Measurements from ENCODE around the gene OTOP2. TPM values are rescaled to one million over a fixed set of nuclear protein-coding genes. Genes with fewer than 3 reads are reported as not detected.
A peak's percentile ranks its signal among the peaks of the same experiment; 100 is the strongest.
"Not testable (repeated sequence)": the region's sequence is repeated elsewhere in the genome, so short reads cannot be mapped to it uniquely, and the experiment has no call there.

The OTOP2 gene
- total RNA-seq, 1 experiment from 2014 or later, result not detected

DNA sequence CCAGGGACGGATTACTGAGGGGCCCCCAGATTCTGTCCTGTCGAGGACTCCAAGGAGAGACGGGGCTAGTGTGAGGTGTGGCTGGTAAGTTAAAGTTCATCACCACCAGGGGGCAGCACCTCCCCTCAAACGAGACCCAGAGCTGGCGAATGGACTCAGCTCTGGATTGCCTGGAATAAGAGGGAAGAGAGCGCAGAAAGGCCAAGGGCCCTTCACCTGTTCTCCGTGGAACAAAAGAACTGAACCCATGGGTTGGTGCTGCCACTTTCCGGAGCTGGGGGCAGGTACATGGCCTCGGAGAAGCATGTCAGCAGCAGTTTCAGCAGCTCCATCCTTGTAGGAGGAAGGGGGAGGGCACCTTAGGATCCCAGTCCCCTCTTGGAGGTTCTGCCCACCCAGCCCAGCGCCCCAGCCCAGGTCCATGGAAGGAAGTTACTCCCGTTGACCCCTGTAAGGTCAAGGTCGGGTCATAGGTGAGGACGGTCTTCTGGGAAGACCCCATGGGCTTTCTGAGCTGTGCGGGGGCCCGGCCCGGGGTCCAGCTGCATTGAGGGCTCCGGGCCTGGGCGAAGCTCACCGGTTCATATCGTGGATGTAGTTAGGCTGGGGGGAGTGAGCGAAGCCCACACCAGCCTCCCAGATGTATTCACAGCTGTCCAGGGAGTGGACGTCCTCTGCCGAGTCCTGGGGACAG is 37.7 kb downstream of the OTOP2 start:
- peak; percentile 95 for DNase-seq
- Histone ChIP-seq H3K4me3 (ENCODE audit: insufficient read depth, low read depth, low read length) (no peak overlapping the region), H3K27me3 (ENCODE audit: control insufficient read depth, insufficient read depth, low read length) (peaks cover 15% of the 10 kb centered on the region), H3K36me3 (replicated peaks; ENCODE audit: control insufficient read depth, insufficient read depth, low read length) (no peaks in the 10 kb centered on the region)

DNA sequence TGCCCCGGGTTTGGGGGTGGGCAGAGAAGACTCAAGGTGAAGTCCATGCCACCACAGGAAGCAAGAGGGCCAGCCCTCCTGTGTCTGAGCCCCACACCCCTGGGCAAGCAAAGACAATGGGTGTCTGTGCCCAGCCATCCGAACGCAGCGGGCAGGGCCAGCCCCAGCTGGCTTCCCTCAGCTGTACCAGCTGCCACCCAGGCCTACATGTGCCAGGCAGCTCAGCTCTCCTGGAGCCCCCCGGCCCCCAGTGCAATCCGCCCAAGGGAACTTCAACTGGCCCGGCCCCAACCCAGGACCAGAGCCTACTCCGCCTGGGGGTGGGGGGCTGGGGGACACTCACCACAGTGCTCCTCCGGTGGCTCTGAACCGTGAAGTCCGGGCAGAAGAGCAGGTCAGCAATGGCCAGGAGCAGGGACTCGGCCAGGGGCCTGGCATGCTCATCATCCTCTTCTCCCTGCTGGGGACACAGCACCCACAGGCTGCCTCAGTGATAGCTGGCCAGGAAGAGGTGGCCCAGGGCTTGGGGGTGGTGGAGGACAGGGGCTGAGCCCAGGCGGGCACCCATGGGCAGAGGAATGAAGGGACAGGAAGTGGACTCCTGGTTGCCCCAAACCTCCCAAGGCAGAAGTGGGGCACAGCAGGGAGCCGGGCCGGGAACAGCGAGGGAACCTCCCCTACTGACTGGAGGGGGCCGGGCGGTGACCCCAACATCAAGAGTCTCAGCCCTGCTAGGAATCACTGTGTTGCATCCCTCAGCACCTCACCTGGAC is 38.7 kb downstream of the OTOP2 start:
- no peak overlapping the region for H3K4me3 ChIP-seq (ENCODE audit: insufficient read depth, low read depth, low read length)
- peaks cover 15% of the 10 kb centered on the region for H3K27me3 ChIP-seq (ENCODE audit: control insufficient read depth, insufficient read depth, low read length)
- H3K36me3 ChIP-seq (replicated peaks; ENCODE audit: control insufficient read depth, insufficient read depth, low read length), result no peaks in the 10 kb centered on the region
- no peak for DNase-seq

DNA sequence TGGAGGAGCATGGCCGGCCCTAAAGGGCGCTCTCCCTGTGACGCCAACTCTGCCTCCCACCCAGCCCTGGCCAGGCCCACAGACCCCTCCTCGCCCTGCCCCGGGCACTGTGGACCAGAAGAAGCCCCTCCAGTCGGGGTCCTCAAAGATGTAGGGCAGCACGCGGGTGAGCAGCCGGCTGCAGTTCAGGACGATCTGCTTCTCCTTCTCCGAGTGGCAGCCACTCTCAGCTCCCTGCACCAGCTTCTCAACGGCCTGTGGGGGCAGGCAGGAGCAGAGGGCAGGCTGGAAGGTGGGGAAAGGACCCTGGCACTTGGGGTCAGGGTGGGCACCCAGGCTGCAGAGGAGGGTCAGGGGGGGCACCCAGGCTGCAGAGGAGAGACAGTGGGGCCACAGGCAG is 39.6 kb downstream of the OTOP2 start:
- peak; percentile 81 for DNase-seq
- peaks cover 12% of the 10 kb centered on the region for H3K27me3 ChIP-seq (ENCODE audit: control insufficient read depth, insufficient read depth, low read length)
- H3K4me3 ChIP-seq (ENCODE audit: insufficient read depth, low read depth, low read length), result no peak overlapping the region
- no peaks in the 10 kb centered on the region for H3K36me3 ChIP-seq (replicated peaks; ENCODE audit: control insufficient read depth, insufficient read depth, low read length)

DNA sequence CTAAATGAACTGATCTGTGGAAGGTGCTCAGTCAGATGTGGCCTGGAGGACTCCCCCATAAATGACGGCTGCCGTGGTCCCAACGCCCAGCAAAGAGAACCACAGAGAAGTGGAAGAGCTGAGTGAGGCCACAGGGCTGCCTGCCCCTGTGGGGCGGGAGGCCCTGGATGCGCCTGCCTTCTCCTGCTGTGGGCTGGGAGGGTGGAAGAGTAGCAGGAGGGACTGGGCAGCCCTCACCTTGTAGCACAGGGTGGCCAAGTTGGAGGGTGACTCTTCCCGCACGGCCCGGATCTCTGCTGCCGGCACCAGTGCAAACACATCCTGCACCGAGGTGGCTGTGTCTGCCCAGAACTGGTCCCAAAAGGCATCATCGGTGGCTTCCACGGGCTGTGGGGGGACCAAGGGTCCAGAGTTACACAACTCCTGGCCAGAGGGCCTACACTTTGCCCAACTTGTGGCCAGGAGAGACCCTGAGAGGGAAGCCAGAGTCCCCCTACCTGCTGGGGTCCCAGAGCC is 40.2 kb downstream of the OTOP2 start:
- Histone ChIP-seq H3K4me3 (ENCODE audit: insufficient read depth, low read depth, low read length) (no peak overlapping the region), H3K27me3 (ENCODE audit: control insufficient read depth, insufficient read depth, low read length) (peaks cover 10% of the 10 kb centered on the region), H3K36me3 (replicated peaks; ENCODE audit: control insufficient read depth, insufficient read depth, low read length) (no peaks in the 10 kb centered on the region)
- DNase-seq, result no peak

DNA sequence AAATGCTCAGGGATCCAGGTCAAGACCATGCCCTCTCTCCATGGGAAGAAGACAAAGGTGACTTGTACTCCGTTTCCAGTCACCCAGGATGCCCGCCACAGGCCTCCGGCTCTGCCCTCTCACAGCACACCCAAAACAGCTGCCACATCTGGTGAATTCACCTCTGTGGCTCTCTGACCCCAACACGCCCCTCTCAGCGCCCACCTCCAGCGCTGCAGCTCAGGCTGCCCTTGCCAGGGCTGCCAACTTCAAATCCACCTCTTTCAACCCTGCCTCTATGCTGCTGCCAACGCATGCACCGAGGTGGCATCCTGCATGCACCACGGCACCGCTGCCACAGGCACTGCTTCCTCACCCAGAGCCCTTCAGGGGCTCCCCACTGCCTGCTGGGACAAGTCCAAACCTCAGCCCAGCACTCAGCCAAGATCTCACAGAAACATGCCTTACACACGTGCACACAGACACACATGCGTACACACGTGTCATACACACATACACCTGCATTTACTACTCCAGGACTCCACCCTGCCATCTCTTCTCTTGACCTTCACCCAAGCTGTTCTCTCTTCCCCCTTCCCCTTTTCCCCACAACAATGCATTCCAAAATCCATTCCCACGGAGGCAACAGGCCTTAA is 41.0 kb downstream of the OTOP2 start:
- no peaks in the 10 kb centered on the region for H3K36me3 ChIP-seq (replicated peaks; ENCODE audit: control insufficient read depth, insufficient read depth, low read length)
- DNase-seq, result peak; percentile 33
- peaks cover 5% of the 10 kb centered on the region for H3K27me3 ChIP-seq (ENCODE audit: control insufficient read depth, insufficient read depth, low read length)
- H3K4me3 ChIP-seq (ENCODE audit: insufficient read depth, low read depth, low read length), result no peak overlapping the region

DNA sequence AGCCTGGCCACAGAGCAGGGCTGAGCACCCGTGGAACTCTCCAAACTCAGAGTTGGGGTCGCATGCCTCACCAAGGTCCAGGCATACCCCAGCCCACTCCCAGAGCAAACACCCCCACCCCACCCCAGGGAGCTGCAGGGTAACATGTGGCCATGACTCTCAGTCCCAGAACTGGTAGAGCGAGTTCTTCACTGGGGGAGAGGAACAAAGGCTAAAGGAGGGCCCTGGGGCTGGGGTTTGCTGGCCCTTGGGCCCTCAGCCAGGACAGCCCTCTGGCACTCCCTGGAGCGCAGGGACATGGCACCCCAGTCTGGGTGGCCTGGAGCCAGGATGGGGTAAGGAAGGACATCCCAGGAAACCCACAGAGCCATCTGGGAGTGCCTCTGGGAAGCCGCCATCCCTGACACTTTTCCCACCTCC is 44.3 kb downstream of the OTOP2 start:
- DNase-seq, result peak; percentile 59
- Histone ChIP-seq H3K27me3 (ENCODE audit: control insufficient read depth, insufficient read depth, low read length) (peaks cover 29% of the 10 kb centered on the region), H3K36me3 (replicated peaks; ENCODE audit: control insufficient read depth, insufficient read depth, low read length) (no peaks in the 10 kb centered on the region), H3K4me3 (ENCODE audit: insufficient read depth, low read depth, low read length) (no peak overlapping the region)

DNA sequence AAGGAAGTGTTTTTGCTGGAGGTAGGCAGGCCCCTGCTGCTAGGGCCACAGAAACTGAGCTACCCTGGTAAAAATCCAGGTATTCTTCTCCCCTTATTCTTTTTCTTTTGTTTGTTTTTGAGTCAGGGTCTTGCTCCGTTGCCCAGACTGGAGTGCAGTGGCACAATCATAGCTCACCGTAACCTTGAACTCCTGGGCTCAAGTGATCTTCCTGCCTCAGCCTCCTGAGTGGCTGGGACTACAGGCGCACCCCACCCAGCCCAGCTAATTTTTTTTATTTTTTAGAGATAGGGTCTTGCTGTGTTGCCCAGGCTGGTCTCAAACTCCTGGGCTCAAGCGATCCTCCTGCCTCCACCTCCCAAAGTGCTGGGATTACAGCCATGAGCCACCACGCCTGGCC is 45.4 kb downstream of the OTOP2 start:
- not testable (repeated sequence) for DNase-seq; H3K4me3 ChIP-seq (ENCODE audit: insufficient read depth, low read depth, low read length); H3K36me3 ChIP-seq (replicated peaks; ENCODE audit: control insufficient read depth, insufficient read depth, low read length)
- peaks cover 38% of the 10 kb centered on the region for H3K27me3 ChIP-seq (ENCODE audit: control insufficient read depth, insufficient read depth, low read length)

DNA sequence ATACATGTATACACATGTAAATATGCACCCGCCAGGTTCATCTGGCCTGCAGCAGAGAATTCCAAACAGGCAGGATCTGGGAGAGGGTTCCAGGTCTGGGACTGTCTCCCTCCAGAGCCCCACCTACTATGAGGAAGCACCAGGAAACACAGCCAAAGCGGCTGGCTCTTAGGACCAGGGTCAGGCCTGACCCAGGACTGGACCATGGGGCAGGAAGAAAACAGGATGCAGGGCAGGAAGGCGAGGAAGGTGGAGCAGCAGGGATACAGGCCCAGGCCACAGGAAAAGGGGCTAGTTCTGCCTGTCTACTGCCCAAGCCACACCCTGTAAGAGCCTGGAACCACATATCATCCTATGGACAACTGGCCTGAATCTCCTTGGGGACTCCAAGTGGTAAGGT is 46.3 kb downstream of the OTOP2 start:
- Histone ChIP-seq H3K4me3 (ENCODE audit: insufficient read depth, low read depth, low read length) (no peak overlapping the region), H3K36me3 (replicated peaks; ENCODE audit: control insufficient read depth, insufficient read depth, low read length) (no peaks in the 10 kb centered on the region), H3K27me3 (ENCODE audit: control insufficient read depth, insufficient read depth, low read length) (peaks cover 43% of the 10 kb centered on the region)
- no peak for DNase-seq

DNA sequence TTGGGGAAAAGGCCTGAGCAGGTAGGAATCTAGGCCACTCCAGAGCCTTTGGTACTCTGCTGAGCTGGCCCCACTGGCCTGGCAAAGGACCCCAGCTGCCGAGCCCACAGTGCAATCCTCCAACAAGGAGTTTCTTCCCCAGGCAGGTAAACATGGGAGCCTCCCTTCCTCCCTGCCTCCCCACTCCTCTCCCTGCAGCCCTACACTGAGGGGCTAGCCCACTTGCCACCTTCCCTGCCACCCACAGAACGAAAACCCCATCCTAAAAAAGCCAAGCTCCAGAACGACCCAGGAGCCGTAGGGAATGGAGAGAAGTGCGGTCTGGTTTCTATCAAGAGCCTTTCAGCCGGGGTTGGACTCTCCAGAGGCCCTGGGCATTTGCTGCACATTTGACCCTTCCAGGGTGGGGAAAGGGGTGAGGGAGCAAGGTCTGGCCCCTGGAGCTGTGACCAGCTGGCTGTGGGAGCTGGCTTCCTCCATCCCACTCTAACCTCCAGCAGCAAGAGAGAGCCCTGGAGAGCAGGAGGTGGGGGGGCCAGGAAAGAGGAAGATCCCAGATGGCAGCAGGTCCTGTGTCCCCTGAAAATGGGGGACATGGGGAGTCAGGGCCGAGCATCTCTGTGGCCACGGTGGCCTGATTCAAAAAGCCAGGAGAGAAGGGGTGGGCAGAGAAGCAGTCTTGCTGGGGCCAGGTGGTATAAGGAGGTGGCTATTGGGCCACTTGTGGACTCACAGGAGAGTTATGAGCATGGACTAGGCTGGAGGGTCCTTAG is 47.2 kb downstream of the OTOP2 start:
- no peak for DNase-seq
- Histone ChIP-seq H3K27me3 (ENCODE audit: control insufficient read depth, insufficient read depth, low read length) (peaks cover 46% of the 10 kb centered on the region), H3K36me3 (replicated peaks; ENCODE audit: control insufficient read depth, insufficient read depth, low read length) (no peaks in the 10 kb centered on the region), H3K4me3 (ENCODE audit: insufficient read depth, low read depth, low read length) (0 out of 2 replicates have a peak overlapping the region, but pooled peaks have one; percentile 65)

DNA sequence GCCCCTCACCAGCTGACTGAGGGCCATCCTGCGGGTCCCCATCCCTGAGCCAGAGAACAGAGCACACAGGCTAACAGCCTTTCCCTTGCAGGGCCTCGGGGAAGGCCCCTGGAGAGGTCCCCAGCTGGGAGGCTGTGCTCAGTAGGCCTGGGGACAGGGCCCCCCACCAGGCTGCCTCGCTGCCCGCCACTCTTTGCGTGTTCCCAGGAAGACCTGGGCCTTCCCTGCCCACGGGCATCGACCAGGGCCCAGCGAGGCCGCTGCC is 47.7 kb downstream of the OTOP2 start:
- DNase-seq, result no peak
- Histone ChIP-seq H3K36me3 (replicated peaks; ENCODE audit: control insufficient read depth, insufficient read depth, low read length) (no peaks in the 10 kb centered on the region), H3K4me3 (ENCODE audit: insufficient read depth, low read depth, low read length) (peak overlapping the region; percentile 65), H3K27me3 (ENCODE audit: control insufficient read depth, insufficient read depth, low read length) (peaks cover 46% of the 10 kb centered on the region)

DNA sequence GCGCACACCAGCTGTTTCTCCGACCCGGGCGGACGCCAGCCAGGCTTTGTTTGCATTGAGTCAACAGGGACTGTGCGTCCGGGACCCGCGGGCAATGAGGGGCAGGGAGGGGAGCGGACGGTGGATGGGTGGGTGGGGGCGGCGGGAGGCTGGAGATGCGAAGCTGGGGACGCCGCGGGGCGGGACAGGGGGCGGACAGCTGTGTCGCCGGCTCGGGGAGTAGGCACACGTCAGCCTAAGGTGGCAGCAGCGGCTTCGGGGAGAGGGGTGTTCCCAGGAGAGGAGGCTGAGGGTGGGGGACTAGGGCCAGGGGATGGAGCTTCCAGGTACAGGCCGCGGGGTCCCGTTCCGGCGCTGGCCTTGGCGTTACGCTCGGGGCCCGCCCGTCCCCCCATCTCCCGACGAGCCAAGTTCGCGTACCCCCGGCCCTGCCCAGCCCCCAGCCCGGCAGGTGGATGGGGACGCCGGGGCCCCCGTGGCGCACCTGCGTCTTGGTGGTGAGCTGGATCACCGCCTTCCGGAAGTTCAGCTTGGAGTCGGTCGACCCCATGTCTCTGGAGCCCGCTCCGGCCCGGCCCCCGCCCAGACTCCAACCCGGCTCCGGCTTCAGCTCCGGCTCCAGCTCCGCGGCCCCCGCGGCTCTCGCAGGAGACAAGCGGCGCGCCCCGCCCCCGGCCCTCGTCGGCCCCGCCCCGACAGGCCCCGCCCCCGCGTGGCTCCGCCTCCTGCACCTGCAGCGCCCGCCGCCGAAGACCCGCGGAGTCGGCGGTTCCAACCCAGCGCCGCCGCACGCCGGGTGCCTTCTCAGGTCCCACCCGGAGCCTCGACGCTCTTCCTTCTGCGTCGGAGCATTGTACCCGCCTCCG is 48.3 kb downstream of the OTOP2 start, which contains the start of gene HID1:
Gene HID1, minus strand, starts transcription at position 653 of the 866 bp plus-strand sequence. Its CDS starts 103 bp downstream, at position 550.
- DNase-seq, result peak; percentile 98

DNA sequence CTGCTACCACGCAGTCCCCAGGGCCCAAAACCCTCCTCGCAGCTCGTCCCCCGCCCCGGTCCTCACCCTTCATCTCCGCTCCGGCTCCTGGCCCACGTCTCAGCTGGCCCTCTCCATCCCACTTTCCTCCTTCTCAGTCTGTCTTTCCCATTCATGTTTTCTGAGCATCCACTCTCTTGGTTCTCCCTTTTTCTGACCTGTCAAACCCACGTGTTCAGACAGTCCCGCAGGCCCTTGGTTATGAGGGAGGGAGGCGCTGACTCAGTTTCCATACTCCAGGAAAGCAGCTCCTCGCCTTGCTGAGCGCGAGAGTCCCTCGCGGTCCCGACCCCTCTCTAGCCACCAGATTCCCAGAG is 48.9 kb downstream of the OTOP2 start:
- Histone ChIP-seq H3K36me3 (replicated peaks; ENCODE audit: control insufficient read depth, insufficient read depth, low read length) (no peaks in the 10 kb centered on the region), H3K4me3 (ENCODE audit: insufficient read depth, low read depth, low read length) (peak overlapping the region; percentile 65; the same call in 1 of the 2 replicates), H3K27me3 (ENCODE audit: control insufficient read depth, insufficient read depth, low read length) (peaks cover 46% of the 10 kb centered on the region)
- DNase-seq, result no peak

More for the DNA sequence above, 48.3 kb downstream of the OTOP2 start, which contains the start of gene HID1:
- Histone ChIP-seq H3K27me3 (ENCODE audit: control insufficient read depth, insufficient read depth, low read length) (peaks cover 46% of the 10 kb centered on the region), H3K36me3 (replicated peaks; ENCODE audit: control insufficient read depth, insufficient read depth, low read length) (no peaks in the 10 kb centered on the region), H3K4me3 (ENCODE audit: insufficient read depth, low read depth, low read length) (peak within 1 kb of the TSS; percentile 65)

DNA sequence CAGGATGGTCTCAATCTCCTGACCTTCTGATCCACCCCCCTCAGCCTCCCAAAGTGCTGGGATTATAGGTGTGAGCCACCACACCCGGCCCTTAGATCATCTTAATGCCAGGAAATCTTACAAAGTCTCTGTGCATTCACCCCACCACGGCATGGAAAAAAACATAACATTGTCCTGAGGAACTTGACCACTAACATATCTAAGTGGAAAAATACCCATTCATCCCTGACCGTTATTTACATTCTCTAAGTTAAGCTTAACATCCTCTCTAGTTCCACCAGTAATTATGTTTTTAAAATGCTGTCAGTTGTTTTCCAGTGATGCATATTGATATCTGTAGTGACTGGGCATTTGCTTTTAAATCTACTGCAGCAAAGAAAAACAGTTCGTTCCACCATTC is 51.9 kb downstream of the OTOP2 start:
- Histone ChIP-seq H3K36me3 (replicated peaks; ENCODE audit: control insufficient read depth, insufficient read depth, low read length) (no peaks in the 10 kb centered on the region), H3K27me3 (ENCODE audit: control insufficient read depth, insufficient read depth, low read length) (peaks cover 40% of the 10 kb centered on the region), H3K4me3 (ENCODE audit: insufficient read depth, low read depth, low read length) (no peak overlapping the region)
- no peak for DNase-seq
